Tracheal epithelial cell (primary cell): ENCODE measurements around the gene IDE. TPM values are rescaled to one million over a fixed set of nuclear protein-coding genes. Genes with fewer than 3 reads are reported as not detected.

ENCODE experiments used
- total RNA-seq: library from RNA; depleted of rRNA; stranded (reverse); fragments of >200 nt; gene quantifications from 2 replicates; pipeline ENCODE4 v1.2.1, GENCODE V29; 2014

Gene IDE
- total RNA-seq: 16.1 and 26.9 TPM in 2 replicates

DNA sequence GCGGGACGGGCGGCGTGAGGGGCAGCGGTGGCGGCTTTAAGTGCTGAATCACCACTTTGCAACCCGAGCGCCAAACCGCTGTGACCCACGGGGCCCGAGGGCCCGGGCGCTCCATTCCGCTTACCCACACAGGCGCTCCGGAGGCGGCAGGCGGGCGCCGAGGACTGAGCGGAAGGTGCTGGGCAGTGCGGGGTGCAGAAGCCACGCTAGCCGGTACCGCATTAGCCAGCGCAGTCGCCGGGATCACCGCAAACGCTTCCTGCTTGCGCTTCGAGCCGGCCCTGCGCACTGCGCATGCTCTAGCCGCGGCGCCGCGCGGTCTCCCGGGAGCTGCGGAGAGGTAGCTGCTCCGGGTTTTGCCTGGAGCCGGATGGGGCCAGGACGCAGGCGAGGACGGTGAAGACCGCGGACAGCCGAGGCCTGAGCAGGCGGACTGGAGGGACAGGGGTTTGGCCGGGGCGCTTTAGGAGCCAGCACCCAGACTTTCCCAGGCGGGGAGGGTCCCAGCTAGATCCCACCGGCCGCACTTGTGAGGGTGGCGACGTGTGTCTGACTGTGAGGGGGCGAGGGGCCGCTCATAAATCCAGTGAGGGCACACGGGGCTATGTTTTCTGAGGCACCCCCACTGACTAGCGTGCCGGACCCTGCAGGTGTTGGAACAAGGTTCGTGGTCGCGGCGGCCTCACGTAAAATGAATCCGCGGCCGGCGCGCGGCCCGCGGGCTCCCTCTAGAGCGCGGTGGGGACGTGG, at the start of gene IDE:
Gene IDE (minus strand): TSS at position 296 of the 750 bp plus-strand sequence. CDS start 74 bp downstream, at position 222.

DNA sequence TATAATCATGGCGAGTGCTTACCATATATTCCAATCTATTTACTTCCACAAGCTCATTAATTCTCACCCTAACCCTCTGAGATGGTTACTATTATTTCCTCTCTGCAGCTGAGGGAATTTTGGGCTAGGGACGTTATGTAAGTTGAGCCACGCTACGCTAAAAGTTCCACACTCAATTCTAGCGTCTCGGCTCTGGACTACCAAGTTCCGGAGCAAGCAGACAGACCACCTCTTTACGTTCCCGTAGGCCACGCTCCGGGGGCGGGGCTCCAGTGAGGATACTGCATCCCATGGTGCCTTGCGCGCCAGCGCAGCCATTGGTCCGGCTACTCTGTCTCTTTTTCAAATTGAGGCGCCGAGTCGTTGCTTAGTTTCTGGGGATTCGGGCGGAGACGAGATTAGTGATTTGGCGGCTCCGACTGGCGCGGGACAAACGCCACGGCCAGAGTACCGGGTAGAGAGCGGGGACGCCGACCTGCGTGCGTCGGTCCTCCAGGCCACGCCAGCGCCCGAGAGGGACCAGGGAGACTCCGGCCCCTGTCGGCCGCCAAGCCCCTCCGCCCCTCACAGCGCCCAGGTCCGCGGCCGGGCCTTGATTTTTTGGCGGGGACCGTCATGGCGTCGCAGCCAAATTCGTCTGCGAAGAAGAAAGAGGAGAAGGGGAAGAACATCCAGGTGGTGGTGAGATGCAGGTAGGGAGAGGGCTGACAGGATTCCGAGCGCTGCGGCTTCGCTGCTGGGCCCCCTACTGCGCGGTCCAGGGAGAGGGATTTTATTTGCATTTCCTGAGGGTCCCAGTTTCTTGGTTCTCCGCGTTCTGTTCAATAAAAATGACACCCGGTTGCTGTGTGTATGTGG, 19.1 kb upstream of the IDE start, which contains the start of gene KIF11:
Gene KIF11 (plus strand): TSS at position 370 of the 858 bp plus-strand sequence. CDS start 246 bp downstream, at position 616.

Other genes with a start within 250 kb of the IDE start
- 3.0 and 3.1 TPM in 2 replicates for gene KIF11, start 19.0 kb upstream of the IDE start, total RNA-seq
- gene HHEX, start 115.9 kb upstream of the IDE start, total RNA-seq: 0.43 and 0.72 TPM in 2 replicates